ENCODE measurements around the gene MIEN1. TPM values are rescaled to one million over a fixed set of nuclear protein-coding genes. Genes with fewer than 3 reads are reported as not detected.

The MIEN1 gene
- total RNA-seq, 1 experiment from 2014 or later: 40.6 TPM

- TF ChIP-seq USF2 (CRISPR knock-in tag; IDR thresholded peaks at IDR 0.05) (no peak), NFYB (CRISPR knock-in tag; conservative IDR thresholded peaks at IDR 0.05; ENCODE audit: low read depth) (no peak), OVOL2 (CRISPR knock-in tag; IDR thresholded peaks at IDR 0.05; ENCODE audit: borderline replicate concordance) (no peak), NR1H2 (CRISPR knock-in tag; IDR thresholded peaks at IDR 0.05) (no peak), TEAD1 (CRISPR knock-in tag; IDR thresholded peaks at IDR 0.05) (no peak)
- TF ChIP-seq, protein P1, sequence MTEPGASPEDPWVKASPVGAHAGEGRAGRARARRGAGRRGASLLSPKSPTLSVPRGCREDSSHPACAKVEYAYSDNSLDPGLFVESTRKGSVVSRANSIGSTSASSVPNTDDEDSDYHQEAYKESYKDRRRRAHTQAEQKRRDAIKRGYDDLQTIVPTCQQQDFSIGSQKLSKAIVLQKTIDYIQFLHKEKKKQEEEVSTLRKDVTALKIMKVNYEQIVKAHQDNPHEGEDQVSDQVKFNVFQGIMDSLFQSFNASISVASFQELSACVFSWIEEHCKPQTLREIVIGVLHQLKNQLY (CRISPR knock-in tag; IDR thresholded peaks at IDR 0.05): no peak
- TF ChIP-seq, protein P2, sequence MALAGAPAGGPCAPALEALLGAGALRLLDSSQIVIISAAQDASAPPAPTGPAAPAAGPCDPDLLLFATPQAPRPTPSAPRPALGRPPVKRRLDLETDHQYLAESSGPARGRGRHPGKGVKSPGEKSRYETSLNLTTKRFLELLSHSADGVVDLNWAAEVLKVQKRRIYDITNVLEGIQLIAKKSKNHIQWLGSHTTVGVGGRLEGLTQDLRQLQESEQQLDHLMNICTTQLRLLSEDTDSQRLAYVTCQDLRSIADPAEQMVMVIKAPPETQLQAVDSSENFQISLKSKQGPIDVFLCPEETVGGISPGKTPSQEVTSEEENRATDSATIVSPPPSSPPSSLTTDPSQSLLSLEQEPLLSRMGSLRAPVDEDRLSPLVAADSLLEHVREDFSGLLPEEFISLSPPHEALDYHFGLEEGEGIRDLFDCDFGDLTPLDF (CRISPR knock-in tag; IDR thresholded peaks at IDR 0.05): no peak
Observed at GRCh38 chr17:39736319-39737165, 6.2 kb upstream of the MIEN1 start (continued).

DNA sequence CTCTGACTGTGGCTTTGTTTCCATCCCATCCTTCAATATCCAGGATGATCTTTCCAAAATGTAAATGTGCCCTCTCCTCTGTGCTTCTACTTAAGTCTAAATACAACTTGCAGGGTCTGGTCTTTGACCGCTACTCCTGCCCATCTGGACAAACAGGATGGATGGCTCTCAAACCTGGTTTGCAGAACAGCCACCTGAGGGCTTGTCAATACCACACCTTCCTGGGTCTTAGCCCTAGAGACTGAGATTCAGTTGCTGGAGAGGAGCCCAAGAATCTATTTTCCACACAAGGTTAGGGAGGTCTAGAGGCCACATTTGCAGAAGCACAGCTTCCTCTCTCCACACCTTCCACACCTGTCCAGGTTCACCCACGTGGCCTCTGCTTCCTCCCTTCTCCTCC lies 5.5 kb upstream of the MIEN1 start:
- no peak for TF ChIP-seq OVOL2 (CRISPR knock-in tag; IDR thresholded peaks at IDR 0.05; ENCODE audit: borderline replicate concordance)
- TF ChIP-seq, protein P3, sequence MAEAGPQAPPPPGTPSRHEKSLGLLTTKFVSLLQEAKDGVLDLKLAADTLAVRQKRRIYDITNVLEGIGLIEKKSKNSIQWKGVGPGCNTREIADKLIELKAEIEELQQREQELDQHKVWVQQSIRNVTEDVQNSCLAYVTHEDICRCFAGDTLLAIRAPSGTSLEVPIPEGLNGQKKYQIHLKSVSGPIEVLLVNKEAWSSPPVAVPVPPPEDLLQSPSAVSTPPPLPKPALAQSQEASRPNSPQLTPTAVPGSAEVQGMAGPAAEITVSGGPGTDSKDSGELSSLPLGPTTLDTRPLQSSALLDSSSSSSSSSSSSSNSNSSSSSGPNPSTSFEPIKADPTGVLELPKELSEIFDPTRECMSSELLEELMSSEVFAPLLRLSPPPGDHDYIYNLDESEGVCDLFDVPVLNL (CRISPR knock-in tag; IDR thresholded peaks at IDR 0.05; ENCODE audit: borderline replicate concordance, low read depth): no peak
- no peak for TF ChIP-seq SMAD3 (CRISPR knock-in tag; IDR thresholded peaks at IDR 0.05; ENCODE audit: borderline replicate concordance)
- TF ChIP-seq NFE2L1 (CRISPR knock-in tag; IDR thresholded peaks at IDR 0.05): no peak
- TF ChIP-seq ELF4 (CRISPR knock-in tag; IDR thresholded peaks at IDR 0.05; ENCODE audit: low read depth): no peak
- no peak for TF ChIP-seq MYBL2 (CRISPR knock-in tag; IDR thresholded peaks at IDR 0.05)
- TF ChIP-seq IRF1 (CRISPR knock-in tag; IDR thresholded peaks at IDR 0.05): no peak
- TF ChIP-seq, protein P4, sequence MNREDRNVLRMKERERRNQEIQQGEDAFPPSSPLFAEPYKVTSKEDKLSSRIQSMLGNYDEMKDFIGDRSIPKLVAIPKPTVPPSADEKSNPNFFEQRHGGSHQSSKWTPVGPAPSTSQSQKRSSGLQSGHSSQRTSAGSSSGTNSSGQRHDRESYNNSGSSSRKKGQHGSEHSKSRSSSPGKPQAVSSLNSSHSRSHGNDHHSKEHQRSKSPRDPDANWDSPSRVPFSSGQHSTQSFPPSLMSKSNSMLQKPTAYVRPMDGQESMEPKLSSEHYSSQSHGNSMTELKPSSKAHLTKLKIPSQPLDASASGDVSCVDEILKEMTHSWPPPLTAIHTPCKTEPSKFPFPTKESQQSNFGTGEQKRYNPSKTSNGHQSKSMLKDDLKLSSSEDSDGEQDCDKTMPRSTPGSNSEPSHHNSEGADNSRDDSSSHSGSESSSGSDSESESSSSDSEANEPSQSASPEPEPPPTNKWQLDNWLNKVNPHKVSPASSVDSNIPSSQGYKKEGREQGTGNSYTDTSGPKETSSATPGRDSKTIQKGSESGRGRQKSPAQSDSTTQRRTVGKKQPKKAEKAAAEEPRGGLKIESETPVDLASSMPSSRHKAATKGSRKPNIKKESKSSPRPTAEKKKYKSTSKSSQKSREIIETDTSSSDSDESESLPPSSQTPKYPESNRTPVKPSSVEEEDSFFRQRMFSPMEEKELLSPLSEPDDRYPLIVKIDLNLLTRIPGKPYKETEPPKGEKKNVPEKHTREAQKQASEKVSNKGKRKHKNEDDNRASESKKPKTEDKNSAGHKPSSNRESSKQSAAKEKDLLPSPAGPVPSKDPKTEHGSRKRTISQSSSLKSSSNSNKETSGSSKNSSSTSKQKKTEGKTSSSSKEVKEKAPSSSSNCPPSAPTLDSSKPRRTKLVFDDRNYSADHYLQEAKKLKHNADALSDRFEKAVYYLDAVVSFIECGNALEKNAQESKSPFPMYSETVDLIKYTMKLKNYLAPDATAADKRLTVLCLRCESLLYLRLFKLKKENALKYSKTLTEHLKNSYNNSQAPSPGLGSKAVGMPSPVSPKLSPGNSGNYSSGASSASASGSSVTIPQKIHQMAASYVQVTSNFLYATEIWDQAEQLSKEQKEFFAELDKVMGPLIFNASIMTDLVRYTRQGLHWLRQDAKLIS (CRISPR knock-in tag; IDR thresholded peaks at IDR 0.05; ENCODE audit: borderline replicate concordance): no peak
- no peak for TF ChIP-seq FOXP1 (CRISPR knock-in tag; IDR thresholded peaks at IDR 0.05; ENCODE audit: borderline replicate concordance)
- TF ChIP-seq SP1 (CRISPR knock-in tag; conservative IDR thresholded peaks at IDR 0.05): no peak
- H3K4me3 Mint-ChIP-seq: no peak overlapping the region
- DNase-seq (ENCODE audit: low spot score) (no peak), ATAC-seq (no peak)
- ChIA-PET CTCF (interaction anchor here (2.0 kb wide), 1 partner anchor 112 kb away, joined by 8 read pairs; no protein-coding TSS in a partner anchor), POLR2A (no interaction called here)
- no peaks in the 10 kb centered on the region for H3K9me3 Mint-ChIP-seq
- H3K27ac Mint-ChIP-seq: peak overlapping the region; percentile 36
- H3K36me3 Mint-ChIP-seq: no peaks in the 10 kb centered on the region
- H3K27me3 Mint-ChIP-seq (ENCODE audit: low read depth): no peaks in the 10 kb centered on the region; the same call in 1 of the 2 replicates
- H3K4me1 Mint-ChIP-seq: peaks cover 30% of the 10 kb centered on the region

All from WTC11 (cell line).